ENCODE results near the gene MRTFA.

The MRTFA gene

GRCh38 chr22:40552070-40552469 is 84.4 kb downstream of the MRTFA start:
- no peak for TF ChIP-seq CTCF (IDR thresholded peaks at IDR 0.05; ENCODE audit: low read depth, low read length, missing control alignments)
- Histone ChIP-seq H3K27me3 (replicated peaks) (no peaks in the 10 kb centered on the region), H3K27ac (no peak overlapping the region), H3K36me3 (replicated peaks) (peaks cover 4% of the 10 kb centered on the region), H3K4me3 (ENCODE audit: low read depth, low read length) (no peak overlapping the region)
- in situ Hi-C loops (cut with HindIII; ENCODE audit: low pct_ligation_motif_present, low sequenced_read_pairs), result no loop called here
- no peak for DNase-seq

GRCh38 chr22:40547729-40548143 is 88.8 kb downstream of the MRTFA start:
- Histone ChIP-seq H3K36me3 (replicated peaks) (peaks cover 4% of the 10 kb centered on the region), H3K4me3 (ENCODE audit: low read depth, low read length) (no peak overlapping the region), H3K27ac (peak overlapping the region; percentile 43), H3K27me3 (replicated peaks) (no peaks in the 10 kb centered on the region)
- no peak for TF ChIP-seq CTCF (IDR thresholded peaks at IDR 0.05; ENCODE audit: low read depth, low read length, missing control alignments)
- no peak for DNase-seq
- in situ Hi-C loops (cut with HindIII; ENCODE audit: low pct_ligation_motif_present, low sequenced_read_pairs), result loop anchor here (25.0 kb wide), 1 partner anchor 90 kb away; the partner anchor contains the start of gene MRTFA

GRCh38 chr22:40544758-40545157 is 91.8 kb downstream of the MRTFA start:
- no peak for TF ChIP-seq CTCF (IDR thresholded peaks at IDR 0.05; ENCODE audit: low read depth, low read length, missing control alignments)
- H3K36me3 ChIP-seq (replicated peaks), result no peaks in the 10 kb centered on the region
- H3K27me3 ChIP-seq (replicated peaks), result no peaks in the 10 kb centered on the region
- DNase-seq, result no peak
- H3K27ac ChIP-seq, result no peak overlapping the region
- H3K4me3 ChIP-seq (ENCODE audit: low read depth, low read length), result no peak overlapping the region
- in situ Hi-C loops (cut with HindIII; ENCODE audit: low pct_ligation_motif_present, low sequenced_read_pairs), result loop anchor here (25.0 kb wide), 1 partner anchor 93 kb away; the partner anchor contains the start of gene MRTFA

- H3K27ac ChIP-seq, result no peak overlapping the region
- H3K36me3 ChIP-seq (replicated peaks), result no peaks in the 10 kb centered on the region
- H3K4me3 ChIP-seq (ENCODE audit: low read depth, low read length), result no peak overlapping the region
- H3K27me3 ChIP-seq (replicated peaks), result no peaks in the 10 kb centered on the region
- in situ Hi-C loops (cut with HindIII; ENCODE audit: low pct_ligation_motif_present, low sequenced_read_pairs), result loop anchor here (25.0 kb wide), 1 partner anchor 94 kb away; the partner anchor contains the start of gene MRTFA
- no peak for DNase-seq
- no peak for TF ChIP-seq CTCF (IDR thresholded peaks at IDR 0.05; ENCODE audit: low read depth, low read length, missing control alignments)
Observed at GRCh38 chr22:40542821-40543540, 93.5 kb downstream of the MRTFA start.

GRCh38 chr22:40541300-40541699 is 95.2 kb downstream of the MRTFA start:
- no peak for DNase-seq
- no peak for TF ChIP-seq CTCF (IDR thresholded peaks at IDR 0.05; ENCODE audit: low read depth, low read length, missing control alignments)
- no peak overlapping the region for H3K4me3 ChIP-seq (ENCODE audit: low read depth, low read length)
- H3K36me3 ChIP-seq (replicated peaks), result no peaks in the 10 kb centered on the region
- no peak overlapping the region for H3K27ac ChIP-seq
- H3K27me3 ChIP-seq (replicated peaks), result no peaks in the 10 kb centered on the region
- in situ Hi-C loops (cut with HindIII; ENCODE audit: low pct_ligation_motif_present, low sequenced_read_pairs), result loop anchor here (25.0 kb wide), 1 partner anchor 96 kb away; the partner anchor contains the start of gene MRTFA

Measured in brain microvascular endothelial cell (primary cell).